ENCODE measurements around the gene FAM107A.

Gene FAM107A

GRCh38 chr3:58566398-58567250 lies 10.6 kb downstream of the FAM107A start:
- no peak for DNase-seq

GRCh38 chr3:58565621-58566397 lies 11.4 kb downstream of the FAM107A start:
- no peak for DNase-seq

GRCh38 chr3:58564456-58565160 lies 12.6 kb downstream of the FAM107A start:
- no peak for DNase-seq

GRCh38 chr3:58564054-58564453 lies 13.1 kb downstream of the FAM107A start:
- no peak for DNase-seq

- no peak for DNase-seq
Measured at GRCh38 chr3:58563386-58564035, 13.7 kb downstream of the FAM107A start.

- no peak for DNase-seq
Measured at GRCh38 chr3:58562498-58562897, 14.7 kb downstream of the FAM107A start.

- DNase-seq, result no peak
Measured at GRCh38 chr3:58560771-58561311, 16.4 kb downstream of the FAM107A start.

- no peak for DNase-seq
Measured at GRCh38 chr3:58559586-58559985, 17.6 kb downstream of the FAM107A start.

- DNase-seq, result no peak
Measured at GRCh38 chr3:58557491-58557890, 19.7 kb downstream of the FAM107A start.

- no peak for DNase-seq
Measured at GRCh38 chr3:58556761-58557221, 20.4 kb downstream of the FAM107A start.

GRCh38 chr3:58556001-58556400 lies 21.2 kb downstream of the FAM107A start:
- no peak for DNase-seq

- DNase-seq, result no peak
Measured at GRCh38 chr3:58555203-58555602, 22.0 kb downstream of the FAM107A start.

- DNase-seq, result no peak
Measured at GRCh38 chr3:58553003-58553402, 24.2 kb downstream of the FAM107A start.

GRCh38 chr3:58551636-58552180 lies 25.5 kb downstream of the FAM107A start:
- DNase-seq, result no peak

- DNase-seq, result no peak
Measured at GRCh38 chr3:58544541-58544940, 32.6 kb downstream of the FAM107A start.

- DNase-seq, result no peak
Measured at GRCh38 chr3:58540176-58540858, 36.9 kb downstream of the FAM107A start.

- DNase-seq, result no peak
Measured at GRCh38 chr3:58539626-58540025, 37.6 kb downstream of the FAM107A start.

GRCh38 chr3:58537412-58538301 lies 39.5 kb downstream of the FAM107A start:
- no peak for DNase-seq

GRCh38 chr3:58536501-58537411 lies 40.4 kb downstream of the FAM107A start, which contains the start of gene ACOX2:
TSS of gene ACOX2 (minus strand) at chr3:58537190. CDS start at chr3:58535106, 2,084 bp downstream.
- no peak for DNase-seq

Data from NCI-H748 treated with DMSO at 0.1 percent for 48 hours (cell line).